Measurements from ENCODE around the gene AP5B1. TPM values are rescaled to one million over a fixed set of nuclear protein-coding genes. Genes with fewer than 3 reads are reported as not detected.

Gene AP5B1, protein sequence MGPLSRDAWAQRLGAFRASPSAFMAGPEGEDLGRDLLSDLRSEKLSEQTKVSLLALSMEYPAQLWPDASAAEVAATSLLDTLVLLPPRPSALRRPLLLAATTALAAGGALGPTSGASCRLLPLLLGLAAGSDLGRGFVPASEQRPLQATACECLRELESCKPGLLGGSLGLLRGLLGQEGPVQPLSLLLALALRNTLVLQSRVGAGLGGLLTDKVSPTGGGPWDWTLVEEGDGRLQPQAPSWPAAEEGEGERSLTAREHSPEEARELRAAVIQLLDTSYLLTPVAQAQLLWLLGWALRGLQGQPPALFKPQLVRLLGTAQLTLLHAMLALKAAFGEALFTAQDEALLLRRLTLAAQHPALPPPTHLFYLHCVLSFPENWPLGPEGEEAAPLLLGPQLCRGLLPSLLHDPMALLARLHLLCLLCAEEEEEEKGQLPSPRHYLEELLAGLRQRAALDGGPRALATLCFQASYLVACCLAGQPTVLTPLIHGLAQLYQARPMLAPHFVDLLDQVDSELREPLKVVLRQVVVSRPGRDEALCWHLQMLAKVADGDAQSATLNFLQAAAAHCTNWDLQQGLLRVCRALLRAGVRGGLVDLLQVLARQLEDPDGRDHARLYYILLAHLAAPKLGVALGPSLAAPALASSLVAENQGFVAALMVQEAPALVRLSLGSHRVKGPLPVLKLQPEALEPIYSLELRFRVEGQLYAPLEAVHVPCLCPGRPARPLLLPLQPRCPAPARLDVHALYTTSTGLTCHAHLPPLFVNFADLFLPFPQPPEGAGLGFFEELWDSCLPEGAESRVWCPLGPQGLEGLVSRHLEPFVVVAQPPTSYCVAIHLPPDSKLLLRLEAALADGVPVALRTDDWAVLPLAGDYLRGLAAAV
- 10 to 100 TPM; 12.7 to 12.8 TPM for total RNA-seq
- polyA plus RNA-seq (2013, experiment 1 of 2): 15.3 TPM
- 13.1 TPM for polyA plus RNA-seq (2013, experiment 2 of 2)
- total RNA-seq: 27.1 to 110 (median 51.6) reads per million in 172 experiments

DNA sequence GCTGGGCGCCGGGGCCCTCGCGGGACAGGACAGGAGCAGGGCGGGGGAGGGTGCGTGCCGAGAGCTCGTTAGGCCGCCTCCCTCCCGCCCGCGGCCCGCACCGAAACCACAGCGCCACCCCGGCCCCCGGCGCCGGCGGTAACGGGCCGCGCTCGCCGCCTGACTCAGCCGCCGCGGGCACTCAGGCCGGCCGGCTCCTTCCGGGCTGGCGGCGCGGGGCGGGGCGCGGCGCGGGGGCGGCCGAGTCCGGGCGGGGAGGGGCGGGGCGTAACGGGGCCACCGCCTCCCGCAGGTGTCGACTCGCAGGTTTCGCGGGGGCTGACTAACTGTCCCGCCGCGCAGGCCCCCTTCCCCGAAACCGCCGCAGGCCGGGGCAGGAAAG, at the start of gene AP5B1:
Gene AP5B1 (minus strand): TSS at position 207 of the 382 bp plus-strand sequence. CDS start 385 bp downstream, outside the sequence.
- Histone ChIP-seq H3K4me3 (ENCODE audit: low read length) (peak within 1 kb of the TSS; percentile 92), H3K4me1 (ENCODE audit: insufficient read depth, low read length) (peaks cover 53% of the 10 kb centered on the region), H3K9me3 (ENCODE audit: control insufficient read depth in 1 of 2, insufficient read depth in 1 of 2, low read length in 2 of 2) (no peaks in the 10 kb centered on the region), H3K27me3 (ENCODE audit: control insufficient read depth in 1 of 2, insufficient read depth in 2 of 2, low read length in 2 of 2) (peaks cover 1 to 5% of the 10 kb centered on the region in 2 experiments), H3K27ac (ENCODE audit: low read depth in 1 of 2, low read length in 2 of 2) (peak within 1 kb of the TSS in 1 of 2 donors; percentile 17), H3K36me3 (ENCODE audit: insufficient read depth, low read length) (peaks cover 16% of the 10 kb centered on the region)
- peak within 1 kb of the TSS; percentile 88 for H3K4me3 Mint-ChIP-seq
- TF ChIP-seq, protein P1, sequence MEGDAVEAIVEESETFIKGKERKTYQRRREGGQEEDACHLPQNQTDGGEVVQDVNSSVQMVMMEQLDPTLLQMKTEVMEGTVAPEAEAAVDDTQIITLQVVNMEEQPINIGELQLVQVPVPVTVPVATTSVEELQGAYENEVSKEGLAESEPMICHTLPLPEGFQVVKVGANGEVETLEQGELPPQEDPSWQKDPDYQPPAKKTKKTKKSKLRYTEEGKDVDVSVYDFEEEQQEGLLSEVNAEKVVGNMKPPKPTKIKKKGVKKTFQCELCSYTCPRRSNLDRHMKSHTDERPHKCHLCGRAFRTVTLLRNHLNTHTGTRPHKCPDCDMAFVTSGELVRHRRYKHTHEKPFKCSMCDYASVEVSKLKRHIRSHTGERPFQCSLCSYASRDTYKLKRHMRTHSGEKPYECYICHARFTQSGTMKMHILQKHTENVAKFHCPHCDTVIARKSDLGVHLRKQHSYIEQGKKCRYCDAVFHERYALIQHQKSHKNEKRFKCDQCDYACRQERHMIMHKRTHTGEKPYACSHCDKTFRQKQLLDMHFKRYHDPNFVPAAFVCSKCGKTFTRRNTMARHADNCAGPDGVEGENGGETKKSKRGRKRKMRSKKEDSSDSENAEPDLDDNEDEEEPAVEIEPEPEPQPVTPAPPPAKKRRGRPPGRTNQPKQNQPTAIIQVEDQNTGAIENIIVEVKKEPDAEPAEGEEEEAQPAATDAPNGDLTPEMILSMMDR (IDR thresholded peaks at IDR 0.05): no peak
- DNase-seq (peak; percentile 40 to 89 (median 68)), ATAC-seq (ENCODE audit: poor library complexity) (peak; percentile 63)
- H3K27ac Mint-ChIP-seq: peak within 1 kb of the TSS; percentile 56
- peaks cover 8% of the 10 kb centered on the region for H3K36me3 Mint-ChIP-seq (ENCODE audit: low read depth)
- no peaks in the 10 kb centered on the region for H3K9me3 Mint-ChIP-seq
- peaks cover 19% of the 10 kb centered on the region for H3K27me3 Mint-ChIP-seq
- peaks cover 24% of the 10 kb centered on the region for H3K4me1 Mint-ChIP-seq (ENCODE audit: low read depth)
- ChIA-PET POLR2A (interaction anchor here (0.5 to 2.6 kb wide), 11 partner anchors 8 to 518 kb away, joined by 3 to 17 read pairs (median 6); partner anchors contain the start of genes CCDC85B, FIBP, KAT5 and SF3B2), CTCF (interaction anchor here (1.2 to 2.9 kb wide), 14 partner anchors 8 to 210 kb away, joined by 3 to 40 read pairs (median 8); partner anchors contain the start of genes CCDC85B, FIBP, KAT5 and SNX32)
- intact Hi-C loops (cut with DNase I, micrococcal nuclease): loop anchor here (1.0 to 2.0 kb wide), 3 partner anchors 38 to 209 kb away; no protein-coding TSS in a partner anchor

DNA sequence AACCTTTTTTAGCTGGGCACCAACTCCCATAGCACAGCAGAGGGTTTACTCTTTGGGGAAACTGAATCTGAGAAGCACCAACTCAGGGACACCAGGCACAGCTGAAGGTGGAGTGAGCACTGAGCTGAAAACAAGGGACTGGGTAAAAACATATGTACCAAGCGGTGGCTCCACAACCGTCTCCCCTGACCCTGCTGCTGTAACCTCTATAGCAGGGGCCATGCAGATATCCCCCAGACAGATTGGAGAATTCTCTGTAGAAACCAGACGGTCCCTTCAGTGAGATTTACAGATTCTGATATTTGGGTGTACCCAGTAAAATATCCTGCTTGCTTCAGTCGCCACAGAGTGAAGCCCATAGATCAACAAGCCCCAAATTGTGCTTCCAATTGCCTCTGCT, 48.7 kb upstream of the AP5B1 start:
- no peaks in the 10 kb centered on the region for H3K9me3 ChIP-seq (ENCODE audit: control insufficient read depth in 1 of 2, insufficient read depth in 1 of 2, low read length in 2 of 2)
- ChIA-PET CTCF (interaction anchor here (3.5 kb wide), 1 partner anchor 11 kb away, joined by 7 read pairs; no protein-coding TSS in a partner anchor), POLR2A (no interaction called here)
- H3K4me3 Mint-ChIP-seq: no peak overlapping the region
- no peaks in the 10 kb centered on the region for H3K27me3 Mint-ChIP-seq
- H3K27me3 ChIP-seq (ENCODE audit: control insufficient read depth in 1 of 2, insufficient read depth in 2 of 2, low read length in 2 of 2): peaks cover 0 to 2% of the 10 kb centered on the region in 2 experiments
- no peaks in the 10 kb centered on the region for H3K9me3 Mint-ChIP-seq
- no peak overlapping the region for H3K4me3 ChIP-seq (ENCODE audit: low read length)
- H3K27ac ChIP-seq (ENCODE audit: low read depth in 1 of 2, low read length in 2 of 2): no peak overlapping the region
- intact Hi-C loops (cut with DNase I, micrococcal nuclease): no loop called here
- H3K27ac Mint-ChIP-seq: no peak overlapping the region
- no peaks in the 10 kb centered on the region for H3K36me3 Mint-ChIP-seq (ENCODE audit: low read depth)
- peaks cover 6% of the 10 kb centered on the region for H3K4me1 Mint-ChIP-seq (ENCODE audit: low read depth)
- peaks cover 19% of the 10 kb centered on the region for H3K4me1 ChIP-seq (ENCODE audit: insufficient read depth, low read length)
- H3K36me3 ChIP-seq (ENCODE audit: insufficient read depth, low read length): no peaks in the 10 kb centered on the region
- ATAC-seq (ENCODE audit: poor library complexity) (no peak), DNase-seq (no peak)
- TF ChIP-seq, protein P1 (IDR thresholded peaks at IDR 0.05): no peak
